Fibroblast of lung (primary cell): ENCODE results near the gene DNTT. TPM values are rescaled to one million over a fixed set of nuclear protein-coding genes. Genes with fewer than 3 reads are reported as not detected.

Experiments
- DNase-seq, 2 donors: peaks; one replicate each; pipeline versions ENCODE4 v3.0.0 to v3.0.0-alpha.2; 2010; ENCODE audit warnings: low read depth in 2 of 2
- H2AFZ ChIP-seq: 2 replicates; pipeline ENCODE4 v1.5.1; 2012; ENCODE audit warnings: low read length, control low read depth, inconsistent platforms
- H3K27ac ChIP-seq: 2 replicates; pipeline ENCODE4 v1.5.1; 2011; ENCODE audit warnings: low read length, control low read depth; ENCODE audit not compliant: insufficient read depth
- H3K27me3 ChIP-seq: 2 replicates; pipeline ENCODE4 v1.5.1; 2011; ENCODE audit warnings: mild to moderate bottlenecking, low read length; ENCODE audit not compliant: control insufficient read depth, insufficient read depth
- H3K36me3 ChIP-seq: 2 replicates; pipeline ENCODE4 v1.5.1; 2011; ENCODE audit warnings: low read length; ENCODE audit not compliant: control insufficient read depth, insufficient read depth
- H3K4me1 ChIP-seq: 2 replicates; pipeline ENCODE4 v1.5.1; 2011; ENCODE audit warnings: low read length; ENCODE audit not compliant: control insufficient read depth, insufficient read depth; ENCODE audit errors: extremely low read depth
- H3K4me2 ChIP-seq: 2 replicates; pipeline ENCODE4 v1.5.1; 2011; ENCODE audit warnings: low read length, control low read depth; ENCODE audit not compliant: insufficient read depth; ENCODE audit errors: extremely low read depth
- H3K4me3 ChIP-seq, 4 experiments: fragments of 200-600 bp in 1 of 4; sonication (generic) in 1 of 4; replicated peaks in 1 of 4; 2 replicates each; pipeline ENCODE4 v1.5.1; 2011 to 2016; ENCODE audit warnings: low read length in 4 of 4, low read depth in 3 of 4, mild to moderate bottlenecking in 3 of 4, control low read depth in 2 of 4, inconsistent platforms in 1 of 4, mixed read lengths in 1 of 4; ENCODE audit not compliant: insufficient read depth in 1 of 4; ENCODE audit errors: control extremely low read depth in 1 of 4
- H3K79me2 ChIP-seq: 2 replicates; pipeline ENCODE4 v1.5.1; 2012; ENCODE audit warnings: mild to moderate bottlenecking, low read length, inconsistent platforms; ENCODE audit not compliant: control insufficient read depth, insufficient read depth
- H3K9ac ChIP-seq: 2 replicates; pipeline ENCODE4 v1.5.1; 2011; ENCODE audit warnings: mild to moderate bottlenecking, low read length, control low read depth; ENCODE audit not compliant: insufficient read depth
- H3K9me3 ChIP-seq: 2 replicates; pipeline ENCODE4 v1.5.1; 2012; ENCODE audit warnings: low read depth, low read length; ENCODE audit not compliant: control insufficient read depth, insufficient read depth
- H4K20me1 ChIP-seq: 2 replicates; pipeline ENCODE4 v1.5.1; 2011; ENCODE audit warnings: low read length; ENCODE audit not compliant: control insufficient read depth, insufficient read depth; ENCODE audit errors: extremely low read depth
- CTCF ChIP-seq, 2 donors: IDR thresholded peaks in 1 of 2; conservative IDR thresholded peaks in 1 of 2; 1 replicate in 1 of 2; 2 replicates in 1 of 2; pipeline ENCODE4 v1.5.1; 2011 to 2012; ENCODE audit warnings: low read length in 2 of 2, control low read depth in 1 of 2, inconsistent platforms in 1 of 2, low read depth in 1 of 2, mild to moderate bottlenecking in 1 of 2
- EZH2 ChIP-seq: IDR thresholded peaks from 2 replicates; pipeline ENCODE4 v1.5.1; 2012; ENCODE audit warnings: low read length, control low read depth, mild to moderate bottlenecking; ENCODE audit errors: missing control alignments
- polyA plus RNA-seq, 2 donors: library from polyadenylated mRNA; depleted of rRNA in 1 of 2; stranded (reverse) in 1 of 2; unstranded in 1 of 2; fragments of >200 nt; gene quantifications; 2 replicates each; pipeline ENCODE4 v1.2.1, GENCODE V29; 2011 to 2012; ENCODE audit warnings: missing spikeins in 1 of 2
- total RNA-seq: library from RNA; depleted of rRNA; stranded (reverse); fragments of >200 nt; gene quantifications from 2 replicates; pipeline ENCODE4 v1.2.1, GENCODE V29; 2014

DNTT gene
- total and polyA plus RNA-seq, 2 donors (not counting 1 experiment from before 2014, with no cell fraction given): not detected

- TF ChIP-seq CTCF (conservative IDR thresholded peaks at IDR 0.05 in 1 of 2, IDR thresholded peaks at IDR 0.05 in 1 of 2; ENCODE audit: low read depth in 1 of 2, low read length in 2 of 2) (no peak), EZH2 (no peak)
- Histone ChIP-seq H2AFZ (no peak overlapping the region), H3K4me1 (no peaks in the 10 kb centered on the region), H3K79me2 (no peaks in the 10 kb centered on the region), H3K27ac (no peak overlapping the region), H3K27me3 (no peaks in the 10 kb centered on the region), H3K4me3 (no peak overlapping the region), H4K20me1 (no peaks in the 10 kb centered on the region), H3K36me3 (no peaks in the 10 kb centered on the region), H3K4me2 (no peak overlapping the region), H3K9me3 (no peaks in the 10 kb centered on the region), H3K9ac (no peak overlapping the region)
- no peak for DNase-seq
Measured at GRCh38 chr10:96360331-96360730, 56.1 kb downstream of the DNTT start.

- H3K27ac ChIP-seq: no peak overlapping the region
- H3K9ac ChIP-seq: no peak overlapping the region
- no peak overlapping the region for H2AFZ ChIP-seq
- H3K36me3 ChIP-seq: no peaks in the 10 kb centered on the region
- H3K27me3 ChIP-seq: no peaks in the 10 kb centered on the region
- no peaks in the 10 kb centered on the region for H3K79me2 ChIP-seq
- H3K4me2 ChIP-seq: no peak overlapping the region
- H3K9me3 ChIP-seq: no peaks in the 10 kb centered on the region
- no peaks in the 10 kb centered on the region for H4K20me1 ChIP-seq
- no peak for DNase-seq
- TF ChIP-seq CTCF (conservative IDR thresholded peaks at IDR 0.05 in 1 of 2, IDR thresholded peaks at IDR 0.05 in 1 of 2; ENCODE audit: low read depth in 1 of 2, low read length in 2 of 2): no peak
- no peaks in the 10 kb centered on the region for H3K4me1 ChIP-seq
- no peak overlapping the region for H3K4me3 ChIP-seq
Measured at GRCh38 chr10:96360766-96361165, 56.5 kb downstream of the DNTT start.

GRCh38 chr10:96365571-96365970 lies 61.3 kb downstream of the DNTT start:
- Histone ChIP-seq H3K79me2 (no peaks in the 10 kb centered on the region), H3K27me3 (no peaks in the 10 kb centered on the region), H3K27ac (no peak overlapping the region), H3K36me3 (no peaks in the 10 kb centered on the region), H4K20me1 (no peaks in the 10 kb centered on the region), H3K4me3 (no peak overlapping the region), H3K9ac (no peak overlapping the region), H3K4me2 (no peak overlapping the region), H3K4me1 (no peaks in the 10 kb centered on the region), H3K9me3 (no peaks in the 10 kb centered on the region), H2AFZ (no peak overlapping the region)
- TF ChIP-seq EZH2 (no peak), CTCF (conservative IDR thresholded peaks at IDR 0.05 in 1 of 2, IDR thresholded peaks at IDR 0.05 in 1 of 2; ENCODE audit: low read depth in 1 of 2, low read length in 2 of 2) (no peak)
- no peak for DNase-seq
